ENCODE measurements around the gene RUNDC3A.

DNA sequence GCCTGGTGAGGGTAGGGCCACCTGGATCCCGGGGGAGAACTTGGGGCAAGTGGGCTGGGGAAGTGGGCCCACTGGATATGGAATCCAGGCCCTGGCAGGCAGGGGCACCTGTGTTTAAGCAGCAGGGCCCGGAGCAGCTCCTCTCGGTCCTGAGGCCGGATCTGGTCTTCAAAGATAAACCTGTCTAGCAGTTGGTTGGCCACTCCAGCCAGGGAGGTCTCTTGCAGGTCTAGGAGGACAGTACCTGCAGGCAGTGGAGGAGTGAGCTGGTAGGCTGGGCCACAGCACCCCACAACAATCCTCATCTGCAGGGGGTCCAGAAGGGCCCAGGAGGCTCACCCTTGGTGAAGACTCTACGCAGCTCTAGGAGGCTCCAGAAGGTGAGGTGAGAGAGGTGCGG, 48.1 kb upstream of the RUNDC3A start:
- TF ChIP-seq EZH2phosphoT487 (IDR thresholded peaks at IDR 0.05; ENCODE audit: low read depth) (no peak), CTCF (IDR thresholded peaks at IDR 0.05; ENCODE audit: low read depth, low read length) (no peak)

All from OCI-LY3 (cell line).